Subcutaneous adipose tissue (tissue), 4 donors: Measurements from ENCODE around the gene GPR18. TPM values are rescaled to one million over a fixed set of nuclear protein-coding genes. Genes with fewer than 3 reads are reported as not detected.

ENCODE experiments used
- CTCF ChIP-seq: fragments of 450-650 bp; IDR thresholded peaks from one replicate; pipeline ENCODE4 v1.5.1; 2016; ENCODE audit warnings: low read depth, mild to moderate bottlenecking, control low read depth, antibody characterized with exemption, moderate library complexity
- total RNA-seq, 4 donors: library from RNA; depleted of rRNA; stranded (reverse); fragments of >200 nt; gene quantifications; one replicate each; pipeline ENCODE4 v1.1.0, GENCODE V29; 2016

The GPR18 gene
- total RNA-seq, 4 donors from 2014 or later = 0.51 TPM; not detected in 3

- no peak for TF ChIP-seq CTCF
These were observed 43.9 kb downstream of the GPR18 start for GRCh38 chr13:99214232-99214631.

- no peak for TF ChIP-seq CTCF
These were observed 46.7 kb downstream of the GPR18 start for GRCh38 chr13:99211421-99212035.

GRCh38 chr13:99208845-99209527 lies 49.2 kb downstream of the GPR18 start:
- no peak for TF ChIP-seq CTCF

GRCh38 chr13:99208185-99208584 lies 50.0 kb downstream of the GPR18 start:
- no peak for TF ChIP-seq CTCF

- no peak for TF ChIP-seq CTCF
These were observed 50.7 kb downstream of the GPR18 start for GRCh38 chr13:99207511-99207910.

GRCh38 chr13:99206873-99207272 lies 51.3 kb downstream of the GPR18 start:
- no peak for TF ChIP-seq CTCF

GRCh38 chr13:99206226-99206625 lies 52.0 kb downstream of the GPR18 start:
- no peak for TF ChIP-seq CTCF
